Neural crest cell (in vitro differentiated cells): ENCODE data around the gene SLC5A12. TPM values are rescaled to one million over a fixed set of nuclear protein-coding genes. Genes with fewer than 3 reads are reported as not detected.
"Not testable (repeated sequence)": the region's sequence is repeated elsewhere in the genome, so short reads cannot be mapped to it uniquely, and the experiment has no call there.

Experiments used
- DNase-seq: peaks from one replicate; pipeline ENCODE4 v3.0.0; 2021; ENCODE audit warnings: low read depth, mixed read lengths, low spot score
- H3K27ac Mint-ChIP-seq: one replicate; pipeline ENCODE4 v1.8.0; 2021; ENCODE audit warnings: mild to moderate bottlenecking, mixed read lengths; ENCODE audit not compliant: unreplicated experiment
- H3K27me3 Mint-ChIP-seq: 2 replicates; pipeline ENCODE4 v1.8.0; 2021; ENCODE audit warnings: low read depth, mild to moderate bottlenecking, mixed read lengths
- H3K36me3 Mint-ChIP-seq: 2 replicates; pipeline ENCODE4 v1.8.0; 2021; ENCODE audit warnings: low read depth, mild to moderate bottlenecking, mixed read lengths
- H3K4me1 Mint-ChIP-seq: 2 replicates; pipeline ENCODE4 v1.8.0; 2021; ENCODE audit warnings: mixed read lengths
- H3K4me3 Mint-ChIP-seq: one replicate; pipeline ENCODE4 v1.8.0; 2021; ENCODE audit warnings: mild to moderate bottlenecking, mixed read lengths
- H3K9me3 Mint-ChIP-seq: 2 replicates; pipeline ENCODE4 v1.8.0; 2021; ENCODE audit warnings: mixed read lengths
- CTCF ChIP-seq: fragments of 200-600 bp; sonication (generic); conservative IDR thresholded peaks from 2 replicates; pipeline ENCODE4 v1.5.0; 2021; ENCODE audit warnings: antibody characterized with exemption, mild to moderate bottlenecking
- total RNA-seq: library from RNA; stranded (reverse); gene quantifications from 2 replicates; pipeline ENCODE4 v1.2.1, GENCODE V29; 2021

The SLC5A12 gene
- total RNA-seq, 1 donor from 2014 or later, result 3.4 TPM

GRCh38 chr11:26665946-26666345 lies 55.9 kb downstream of the SLC5A12 start:
- Mint-ChIP-seq H3K9me3 (no peaks in the 10 kb centered on the region), H3K4me3 (no peak overlapping the region), H3K4me1 (peaks cover 3% of the 10 kb centered on the region), H3K27ac (no peak overlapping the region), H3K27me3 (no peaks in the 10 kb centered on the region), H3K36me3 (no peaks in the 10 kb centered on the region)
- DNase-seq, result no peak
- TF ChIP-seq CTCF, result no peak

- Mint-ChIP-seq H3K4me1 (peaks cover 3% of the 10 kb centered on the region), H3K27me3 (no peaks in the 10 kb centered on the region), H3K27ac (no peak overlapping the region), H3K4me3 (no peak overlapping the region), H3K36me3 (no peaks in the 10 kb centered on the region), H3K9me3 (no peaks in the 10 kb centered on the region)
- no peak for TF ChIP-seq CTCF
- no peak for DNase-seq
These were observed 56.8 kb downstream of the SLC5A12 start for GRCh38 chr11:26665036-26665435.

- no peak overlapping the region for H3K27ac Mint-ChIP-seq
- DNase-seq, result no peak
- no peaks in the 10 kb centered on the region for H3K27me3 Mint-ChIP-seq
- no peaks in the 10 kb centered on the region for H3K36me3 Mint-ChIP-seq
- no peaks in the 10 kb centered on the region for H3K9me3 Mint-ChIP-seq
- no peak for TF ChIP-seq CTCF
- no peak overlapping the region for H3K4me3 Mint-ChIP-seq
- peaks cover 3% of the 10 kb centered on the region for H3K4me1 Mint-ChIP-seq
These were observed 58.9 kb downstream of the SLC5A12 start for GRCh38 chr11:26662916-26663315.

- peak overlapping the region; percentile 67 for H3K27ac Mint-ChIP-seq
- no peak for TF ChIP-seq CTCF
- no peak for DNase-seq
- H3K9me3 Mint-ChIP-seq, result no peaks in the 10 kb centered on the region
- H3K36me3 Mint-ChIP-seq, result no peaks in the 10 kb centered on the region
- no peaks in the 10 kb centered on the region for H3K4me1 Mint-ChIP-seq
- H3K4me3 Mint-ChIP-seq, result no peak overlapping the region
- no peaks in the 10 kb centered on the region for H3K27me3 Mint-ChIP-seq
These were observed 66.6 kb downstream of the SLC5A12 start for GRCh38 chr11:26655287-26655686.

- peaks cover 3% of the 10 kb centered on the region for H3K4me1 Mint-ChIP-seq
- no peak overlapping the region for H3K27ac Mint-ChIP-seq
- H3K36me3 Mint-ChIP-seq, result no peaks in the 10 kb centered on the region
- H3K4me3 Mint-ChIP-seq, result no peak overlapping the region
- no peak for DNase-seq
- no peaks in the 10 kb centered on the region for H3K9me3 Mint-ChIP-seq
- TF ChIP-seq CTCF, result no peak
- peaks cover 4% of the 10 kb centered on the region for H3K27me3 Mint-ChIP-seq
These were observed 69.9 kb downstream of the SLC5A12 start for GRCh38 chr11:26651916-26652315.

GRCh38 chr11:26649884-26650283 lies 72.0 kb downstream of the SLC5A12 start:
- Mint-ChIP-seq H3K4me1 (peaks cover 3% of the 10 kb centered on the region), H3K27ac (no peak overlapping the region), H3K9me3 (no peaks in the 10 kb centered on the region), H3K27me3 (peaks cover 4% of the 10 kb centered on the region), H3K4me3 (no peak overlapping the region), H3K36me3 (no peaks in the 10 kb centered on the region)
- DNase-seq, result peak; percentile 67
- TF ChIP-seq CTCF, result peak; percentile 84

GRCh38 chr11:26643314-26643713 lies 78.5 kb downstream of the SLC5A12 start:
- H3K4me3 Mint-ChIP-seq, DNase-seq, H3K4me1 Mint-ChIP-seq, H3K27ac Mint-ChIP-seq, H3K36me3 Mint-ChIP-seq, H3K9me3 Mint-ChIP-seq, H3K27me3 Mint-ChIP-seq: not testable (repeated sequence)
